HuH-7 (cell line): ENCODE measurements around the gene PCYT1A.
"Not testable (repeated sequence)": the region's sequence is repeated elsewhere in the genome, so short reads cannot be mapped to it uniquely, and the experiment has no call there.

Experiments used
- DNase-seq: peaks from one replicate; pipeline ENCODE4 v3.0.0; 2011; ENCODE audit warnings: low spot score

The PCYT1A gene

DNA sequence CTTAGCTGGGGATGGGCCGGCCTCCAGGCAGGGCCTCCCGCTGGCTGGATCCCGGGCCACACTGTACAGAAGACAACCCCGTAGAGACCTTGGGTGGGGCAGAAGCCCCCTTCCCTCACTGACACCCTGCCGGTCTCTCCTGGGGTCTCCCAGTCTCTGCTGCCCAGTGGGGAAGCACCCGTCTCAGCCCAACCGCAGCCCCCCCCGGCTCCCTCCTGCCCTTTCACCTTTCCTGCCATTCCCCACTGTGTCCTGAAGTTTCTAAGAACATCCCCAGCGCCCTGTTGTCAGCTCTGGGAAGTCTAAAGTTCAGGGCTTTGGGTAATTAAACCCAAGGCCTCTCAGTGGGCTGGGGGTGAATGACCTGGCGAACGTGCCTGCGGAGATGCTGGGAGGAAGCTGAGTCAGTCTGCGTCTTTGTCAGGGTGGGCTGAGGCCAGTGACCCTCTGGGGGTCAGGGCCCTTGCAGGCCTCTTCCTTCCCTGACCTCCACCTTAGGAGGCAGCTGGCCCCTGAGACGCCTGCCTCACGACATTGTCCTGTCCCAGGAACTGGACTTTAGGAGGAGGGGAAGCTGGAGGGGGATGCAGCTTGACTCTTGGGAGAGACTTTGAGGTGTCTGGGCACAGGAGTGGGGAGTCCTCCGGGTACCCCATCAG, 72.6 kb downstream of the PCYT1A start:
- DNase-seq = peak; percentile 91

DNA sequence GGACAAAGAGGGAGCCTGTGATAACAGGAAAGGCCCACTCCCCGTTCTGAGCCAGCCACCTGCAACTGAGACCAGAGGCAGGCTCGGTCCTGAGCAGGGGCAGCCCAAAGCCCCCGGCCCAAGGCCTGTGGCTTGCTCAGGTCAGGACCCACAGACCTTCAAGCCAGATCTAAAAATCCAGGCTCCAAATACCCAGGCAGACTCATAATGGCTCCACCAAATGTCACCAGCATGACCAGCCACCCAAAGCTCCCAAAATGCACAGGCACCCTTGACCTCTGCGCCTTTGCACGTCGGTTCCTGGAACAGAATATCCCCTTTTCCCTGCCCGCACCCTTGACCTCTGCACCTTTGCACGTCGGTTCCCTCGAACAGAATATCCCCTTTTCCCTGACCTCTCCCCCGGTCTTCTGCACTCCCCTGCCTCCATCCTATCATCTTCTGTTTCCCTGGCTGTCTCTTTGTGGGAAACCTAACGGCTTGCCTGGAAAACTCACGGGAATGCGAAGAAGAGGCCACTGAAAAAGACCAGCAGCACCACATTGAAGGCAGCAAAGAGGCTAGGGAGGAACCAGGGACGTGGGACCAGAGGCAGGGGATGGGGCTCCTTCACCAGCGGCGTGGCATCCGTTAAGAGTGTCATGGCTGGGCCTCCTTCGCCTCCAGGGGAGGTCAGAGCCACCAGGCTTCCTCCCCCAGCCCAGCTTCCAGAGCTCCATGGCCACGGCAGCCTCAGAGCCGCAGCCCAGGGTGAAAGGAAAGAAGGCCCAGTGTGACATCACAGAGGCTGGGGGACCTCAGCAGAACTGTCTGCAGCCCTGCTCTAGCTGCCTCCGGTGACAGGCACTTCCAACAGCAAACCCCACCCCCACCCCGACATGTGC, 76.6 kb downstream of the PCYT1A start, which contains the start of gene ZDHHC19:
Gene ZDHHC19 (minus strand): TSS at position 728 of the 884 bp plus-strand sequence. CDS start 85 bp downstream, at position 643.
- DNase-seq = no peak

DNA sequence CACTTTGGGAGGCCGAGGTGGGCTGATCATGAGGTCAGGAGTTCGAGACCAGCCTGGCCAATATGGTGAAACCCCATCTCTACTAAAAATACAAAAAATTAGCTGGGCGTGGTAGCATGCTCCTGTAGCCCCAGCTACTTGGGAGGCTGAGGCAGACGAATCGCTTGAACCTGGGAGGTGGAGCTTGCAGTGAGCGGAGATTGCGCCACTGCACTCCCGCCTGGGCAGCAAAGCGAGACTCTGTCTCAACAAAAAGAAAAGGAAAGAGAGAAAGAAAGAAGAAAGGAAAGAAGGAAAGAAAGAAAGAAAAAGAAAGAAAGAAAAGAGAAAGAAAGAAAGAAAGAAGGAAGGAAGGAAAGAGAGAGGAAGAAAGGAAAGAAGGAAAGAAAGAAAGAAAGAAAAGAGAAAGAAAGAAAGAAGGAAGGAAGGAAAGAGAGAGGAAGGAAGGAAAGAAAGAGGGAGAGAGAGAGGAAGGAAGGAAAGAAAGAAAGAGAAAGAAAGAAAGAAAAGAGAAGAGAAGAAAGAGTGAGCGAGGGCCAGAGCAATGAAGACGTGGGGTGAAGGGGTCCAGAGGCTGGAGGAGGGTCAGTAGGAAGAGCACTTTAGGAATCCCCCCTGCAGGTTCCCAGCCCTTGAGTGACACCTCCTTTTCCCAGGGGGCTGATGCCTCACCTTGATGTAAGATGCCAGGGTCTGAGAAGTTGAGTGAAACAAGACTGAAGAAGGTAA, 77.4 kb downstream of the PCYT1A start:
- not testable (repeated sequence) for DNase-seq

DNA sequence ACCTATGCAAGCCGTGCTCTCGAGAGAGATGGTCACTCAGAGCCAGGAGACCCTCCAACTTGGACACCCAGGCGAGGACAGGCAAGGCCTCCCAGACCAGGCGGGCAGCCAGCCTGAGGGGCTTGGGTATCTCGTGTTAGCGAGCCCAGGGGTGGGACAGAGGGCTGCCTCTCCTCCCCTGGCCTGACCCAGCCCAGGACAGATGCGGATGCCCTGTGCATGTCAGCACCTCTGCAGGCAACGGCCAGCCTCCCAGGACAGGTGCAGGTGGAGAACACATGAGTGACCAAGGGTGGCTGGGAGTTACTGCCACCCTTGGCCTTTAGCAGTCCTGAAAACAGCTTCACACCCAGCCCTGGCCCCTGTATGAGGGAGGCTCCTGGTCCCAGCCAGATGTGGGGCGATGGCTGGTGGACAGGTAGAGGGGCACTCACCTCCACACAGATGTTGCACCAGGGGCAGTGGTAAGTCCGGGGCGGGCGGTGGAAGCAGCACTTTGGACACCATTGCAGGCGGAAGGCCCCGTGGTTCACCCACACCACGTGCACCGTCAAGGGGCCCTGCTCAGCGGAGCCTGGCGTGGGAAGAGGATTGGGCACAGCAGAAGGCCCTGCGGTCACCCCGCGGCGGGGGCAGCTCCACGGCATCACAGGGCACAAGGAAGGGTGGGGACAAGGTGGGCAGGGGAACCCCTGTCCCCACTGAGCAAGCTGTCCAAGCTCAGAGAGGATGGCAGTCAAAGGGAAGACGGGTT, 78.4 kb downstream of the PCYT1A start:
- DNase-seq = no peak

DNA sequence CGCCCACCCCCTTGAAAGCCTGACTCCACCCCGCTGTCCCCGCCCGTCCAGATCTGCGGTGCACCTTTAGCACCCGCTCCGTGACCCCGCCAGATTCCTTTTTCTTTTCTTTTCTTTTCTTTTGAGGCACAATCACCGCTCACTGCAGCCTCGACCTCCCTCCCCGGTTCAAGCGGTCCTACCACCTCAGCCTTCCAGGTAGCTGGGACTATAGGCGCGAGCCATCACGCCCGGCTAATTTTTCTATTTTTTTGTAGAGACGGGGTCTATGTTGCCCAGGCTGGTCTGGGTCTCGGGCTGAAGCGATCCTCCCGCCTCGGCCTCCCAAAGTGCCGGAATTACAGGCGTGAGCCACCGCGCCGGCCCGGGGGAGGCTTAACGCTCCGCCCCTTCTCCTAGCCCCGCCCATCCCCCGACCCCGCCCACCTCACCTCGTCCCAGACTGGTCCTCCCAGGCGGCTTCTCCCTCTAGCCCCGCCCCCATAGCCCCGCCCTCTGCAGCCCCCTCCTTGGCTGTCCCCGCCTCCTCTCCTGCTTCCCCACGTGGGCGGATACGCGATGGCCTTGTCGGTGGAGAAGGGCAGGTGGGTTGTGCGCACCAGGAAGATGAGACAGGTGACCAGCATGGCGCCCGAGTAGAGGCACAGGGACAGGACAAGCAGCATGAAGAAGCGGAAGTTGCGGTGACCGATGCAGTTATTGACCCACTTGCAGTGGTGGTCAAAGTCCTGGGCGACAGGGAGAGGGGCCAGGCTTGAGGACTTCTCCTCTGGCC, 79.5 kb downstream of the PCYT1A start:
- peak; percentile 94 for DNase-seq

DNA sequence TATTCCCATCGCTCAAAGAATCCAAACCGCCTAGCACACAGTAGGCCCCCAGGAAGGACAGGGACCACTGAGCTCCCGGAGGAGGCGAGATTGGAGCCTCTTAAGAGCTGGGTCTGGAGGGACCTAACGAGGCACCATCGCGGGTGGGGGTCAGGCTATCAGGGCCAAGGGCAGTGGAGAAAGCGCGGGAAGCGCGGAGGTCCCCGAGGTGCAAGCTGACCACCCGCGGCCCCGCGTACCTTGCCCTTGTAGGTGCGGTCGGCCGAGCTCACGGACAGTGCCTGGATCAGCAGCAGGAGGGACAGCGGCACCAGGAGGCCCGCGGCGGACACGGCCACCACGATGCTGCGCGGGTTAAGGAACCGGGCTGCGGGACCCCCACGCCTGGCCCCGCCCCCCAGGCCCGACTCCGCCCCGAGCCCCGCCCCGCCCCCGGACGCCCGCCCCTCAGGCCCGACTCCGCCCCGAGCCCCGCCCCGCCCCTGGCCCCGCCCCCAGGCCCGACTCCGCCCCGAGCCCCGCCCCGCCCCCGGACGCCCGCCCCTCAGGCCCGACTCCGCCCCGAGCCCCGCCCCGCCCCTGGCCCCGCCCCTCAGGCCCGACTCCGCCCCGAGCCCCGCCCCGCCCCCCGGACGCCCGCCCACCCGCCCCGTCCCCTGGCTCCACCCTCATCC, 80.2 kb downstream of the PCYT1A start:
- peak; percentile 68 for DNase-seq

DNA sequence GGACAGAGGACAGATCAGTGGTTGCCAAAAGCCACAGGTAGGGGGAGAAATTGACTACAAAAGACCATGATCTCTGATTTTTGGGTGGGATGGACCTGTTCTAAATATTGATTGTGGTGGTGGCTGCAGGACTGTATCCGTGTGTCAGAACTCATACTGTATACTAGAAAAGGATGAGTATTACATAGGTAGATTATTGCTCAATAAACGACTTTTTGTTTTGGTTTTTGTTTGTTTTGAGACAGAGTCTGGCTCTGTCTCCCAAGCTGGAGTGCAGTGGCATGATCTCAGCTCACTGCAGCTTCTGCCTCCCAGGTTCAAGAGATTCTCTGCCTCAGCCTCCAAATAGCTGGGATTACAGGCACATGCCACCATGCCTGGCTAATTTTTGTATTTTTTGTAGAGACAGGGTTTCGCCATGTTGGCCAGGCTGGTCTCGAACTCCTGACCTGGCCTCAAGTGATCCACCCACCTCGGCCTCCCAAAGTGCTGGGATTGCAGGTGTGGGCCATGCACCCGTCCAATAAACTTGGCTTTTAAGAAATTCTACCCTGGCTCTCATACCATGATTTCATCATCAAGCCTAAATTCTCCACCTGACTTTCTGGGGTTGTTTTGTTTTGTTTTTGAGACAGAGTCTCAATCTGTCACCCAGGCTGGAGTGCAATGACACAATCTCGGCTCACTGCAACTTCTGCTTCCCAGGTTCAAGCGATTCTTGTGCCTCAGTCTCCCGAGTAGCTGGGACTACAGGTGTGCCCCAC, 81.9 kb downstream of the PCYT1A start:
- not testable (repeated sequence) for DNase-seq

DNA sequence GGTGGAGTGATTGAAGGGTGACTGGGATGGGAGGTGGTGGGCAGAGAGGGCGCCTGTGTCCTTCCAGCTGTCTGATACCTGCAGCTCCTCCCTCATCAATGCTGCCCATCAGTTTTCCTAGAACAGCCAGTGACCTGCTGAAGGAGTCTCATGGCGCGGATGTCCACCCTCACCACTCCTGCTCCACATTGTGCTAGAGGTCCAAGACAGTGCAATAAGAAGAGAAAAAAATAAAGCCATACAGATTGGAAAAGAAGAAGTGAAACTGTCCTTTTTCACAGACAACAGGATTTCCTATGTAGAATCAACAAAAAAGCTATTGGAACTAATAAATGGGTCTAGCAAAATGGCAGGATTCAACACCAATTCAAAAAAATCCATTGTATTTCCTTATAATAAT, 83.7 kb downstream of the PCYT1A start:
- no peak for DNase-seq

DNA sequence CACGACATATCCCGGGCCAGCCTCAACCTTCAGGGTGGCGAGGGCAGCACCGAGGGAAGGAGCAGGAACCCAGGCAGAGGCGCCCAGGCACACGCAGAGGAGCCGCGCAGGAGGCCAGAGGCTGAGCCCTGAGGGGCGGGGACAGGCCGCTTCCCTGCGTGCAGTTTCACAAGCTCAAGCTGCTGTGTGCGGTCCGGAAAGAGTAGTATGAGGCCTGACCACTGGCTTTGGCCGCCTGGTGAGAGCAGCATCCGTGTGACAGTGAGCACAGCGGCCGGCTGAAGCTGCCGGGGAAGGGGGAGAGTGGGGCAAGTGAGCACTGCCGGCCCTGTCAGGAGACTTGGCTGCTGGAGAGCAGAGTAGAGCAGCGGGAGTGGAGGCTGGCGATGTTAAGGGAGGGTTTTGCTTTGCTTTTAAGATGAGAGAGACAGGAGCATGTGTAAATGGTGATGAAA, 85.0 kb downstream of the PCYT1A start:
- no peak for DNase-seq

DNA sequence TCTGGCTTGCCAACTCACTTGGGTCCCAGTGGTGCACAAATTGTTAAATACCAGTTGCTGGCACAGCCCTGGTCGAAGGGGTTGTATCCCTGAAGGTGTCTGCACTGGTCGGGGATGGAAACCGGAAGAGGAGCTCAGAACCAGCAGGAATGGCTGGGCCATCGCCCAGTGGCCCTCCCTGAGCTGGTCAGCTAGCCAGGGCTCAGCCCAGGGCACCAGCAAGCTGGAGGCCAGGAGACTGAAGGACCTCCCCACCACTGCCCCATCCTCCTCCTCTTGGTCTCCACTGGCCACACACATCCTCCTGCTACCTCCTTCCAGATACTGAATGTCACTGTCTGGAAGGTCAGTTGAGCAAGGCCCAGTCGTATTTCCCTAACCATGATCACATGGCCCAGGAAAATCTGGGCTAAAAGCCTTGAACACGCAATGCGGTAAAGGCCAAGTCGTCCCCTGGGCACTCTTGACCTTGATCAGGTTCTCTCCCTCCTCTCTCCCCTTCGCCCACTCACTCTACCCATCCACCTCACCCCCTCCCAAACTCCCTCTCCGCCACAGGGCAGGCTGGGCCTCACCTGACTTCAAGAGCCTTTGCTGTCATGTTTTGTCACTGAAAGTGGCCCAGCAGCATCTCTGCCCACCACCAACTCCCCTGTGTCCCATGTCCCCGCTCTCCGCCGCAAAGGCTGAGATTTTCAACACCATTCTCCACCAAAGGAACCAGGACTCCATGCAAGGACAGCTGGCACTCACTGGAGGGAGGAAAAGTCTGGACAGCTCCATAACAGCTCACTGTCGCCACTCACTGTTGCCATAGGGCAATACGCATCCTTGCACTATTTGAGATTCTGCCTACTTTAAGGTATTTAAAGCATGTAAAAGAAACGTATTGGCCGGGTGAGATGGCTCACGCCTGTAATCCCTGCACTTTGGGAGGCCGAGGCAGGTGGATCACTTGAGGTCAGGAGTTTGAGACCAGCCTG, 88.5 kb downstream of the PCYT1A start:
- DNase-seq = no peak

DNA sequence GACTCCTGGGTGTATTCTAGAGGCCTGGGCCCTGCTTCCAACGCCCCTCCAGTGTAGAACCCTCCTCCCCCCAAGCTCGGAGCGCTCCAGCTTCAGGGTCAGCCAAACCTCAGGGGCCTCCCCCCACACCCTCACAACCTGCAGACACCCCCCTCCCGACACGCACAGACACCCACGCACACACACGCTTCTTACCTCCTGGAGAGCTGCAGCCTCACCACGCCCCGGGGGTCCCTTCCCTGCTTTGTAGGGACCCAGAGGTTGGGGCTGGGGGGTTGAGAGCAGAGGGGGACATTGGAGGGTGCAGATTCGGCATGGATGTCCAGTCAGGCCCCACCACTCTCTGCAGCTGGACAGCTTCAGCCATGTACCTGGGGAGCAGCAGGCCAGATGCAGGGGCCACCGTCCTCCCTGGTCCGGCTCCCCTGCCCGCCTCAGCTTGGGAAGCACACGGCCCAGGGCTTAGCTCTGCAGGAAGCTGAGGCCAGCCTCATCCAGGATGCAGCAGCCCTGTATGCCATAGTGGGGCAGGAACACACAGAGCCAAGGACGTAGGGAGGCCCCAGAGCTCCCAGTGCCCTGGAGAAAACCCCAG, 89.3 kb downstream of the PCYT1A start:
- no peak for DNase-seq

DNA sequence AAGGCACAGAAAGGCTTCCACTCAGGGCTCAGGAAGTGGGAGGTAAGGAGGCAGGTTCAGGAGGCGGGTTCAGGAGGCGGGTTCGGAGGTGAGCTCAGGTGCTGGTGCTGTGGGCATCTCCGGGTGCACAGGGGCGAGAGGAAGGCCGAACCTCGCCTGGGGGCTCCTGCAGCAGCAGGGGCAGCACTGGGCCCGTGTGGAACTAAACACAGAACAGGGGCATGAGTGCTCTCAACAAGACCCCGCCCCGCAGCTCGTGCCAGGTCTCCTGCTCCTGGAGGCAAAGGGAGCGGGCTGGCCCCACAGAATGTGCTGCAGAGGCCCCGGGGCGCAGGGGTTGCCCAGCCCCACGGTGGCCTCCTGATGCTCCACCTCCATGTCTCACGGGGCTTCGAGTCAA, 90.0 kb downstream of the PCYT1A start:
- DNase-seq = no peak

DNA sequence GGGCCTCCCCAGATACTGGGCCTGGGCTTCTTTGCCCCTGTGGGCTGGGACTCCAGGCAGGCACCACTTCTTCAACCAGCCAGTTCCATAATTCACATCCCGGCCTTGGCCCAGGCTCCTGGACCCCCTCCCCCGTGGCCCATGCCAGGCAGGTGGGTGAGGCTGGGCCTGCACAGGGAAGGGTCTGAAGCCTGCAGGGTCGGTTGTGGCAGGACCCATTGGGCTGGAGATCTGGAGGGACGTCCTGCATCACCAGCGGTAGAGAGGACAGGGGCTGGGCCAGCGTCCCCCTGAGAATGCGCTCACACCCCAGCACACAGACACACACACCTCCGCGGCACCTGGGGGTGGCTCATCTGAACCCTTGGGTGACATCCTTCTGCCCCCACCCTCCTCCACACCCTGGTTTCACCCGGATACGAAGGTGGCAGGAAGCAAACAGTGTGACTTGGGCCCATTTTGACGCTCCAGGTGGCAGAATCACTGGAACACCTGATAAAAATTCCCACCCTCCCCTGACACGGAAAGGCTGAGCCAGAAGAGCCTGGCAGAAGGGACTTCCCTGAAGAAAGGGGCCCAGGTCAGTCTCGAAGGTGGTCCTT, 91.8 kb downstream of the PCYT1A start:
- DNase-seq = no peak

DNA sequence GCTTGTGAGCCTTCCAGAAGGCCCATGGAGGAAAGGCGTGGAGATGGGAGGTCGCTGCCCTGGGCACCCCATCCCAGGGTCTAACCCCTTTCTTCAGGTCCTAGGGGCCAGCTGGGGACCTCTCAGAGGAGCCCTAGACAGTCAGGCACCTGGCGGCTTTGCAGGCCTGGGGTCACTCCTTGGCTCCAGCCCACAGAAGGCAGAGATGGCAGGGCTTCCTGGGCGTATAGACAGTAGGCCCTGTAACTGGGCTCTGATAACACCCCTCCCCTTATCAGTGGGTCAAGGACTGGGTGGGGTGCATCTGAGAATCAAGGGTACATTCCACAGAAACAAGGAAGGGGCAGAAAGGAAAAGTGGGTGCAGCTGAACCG, 93.0 kb downstream of the PCYT1A start:
- no peak for DNase-seq

DNA sequence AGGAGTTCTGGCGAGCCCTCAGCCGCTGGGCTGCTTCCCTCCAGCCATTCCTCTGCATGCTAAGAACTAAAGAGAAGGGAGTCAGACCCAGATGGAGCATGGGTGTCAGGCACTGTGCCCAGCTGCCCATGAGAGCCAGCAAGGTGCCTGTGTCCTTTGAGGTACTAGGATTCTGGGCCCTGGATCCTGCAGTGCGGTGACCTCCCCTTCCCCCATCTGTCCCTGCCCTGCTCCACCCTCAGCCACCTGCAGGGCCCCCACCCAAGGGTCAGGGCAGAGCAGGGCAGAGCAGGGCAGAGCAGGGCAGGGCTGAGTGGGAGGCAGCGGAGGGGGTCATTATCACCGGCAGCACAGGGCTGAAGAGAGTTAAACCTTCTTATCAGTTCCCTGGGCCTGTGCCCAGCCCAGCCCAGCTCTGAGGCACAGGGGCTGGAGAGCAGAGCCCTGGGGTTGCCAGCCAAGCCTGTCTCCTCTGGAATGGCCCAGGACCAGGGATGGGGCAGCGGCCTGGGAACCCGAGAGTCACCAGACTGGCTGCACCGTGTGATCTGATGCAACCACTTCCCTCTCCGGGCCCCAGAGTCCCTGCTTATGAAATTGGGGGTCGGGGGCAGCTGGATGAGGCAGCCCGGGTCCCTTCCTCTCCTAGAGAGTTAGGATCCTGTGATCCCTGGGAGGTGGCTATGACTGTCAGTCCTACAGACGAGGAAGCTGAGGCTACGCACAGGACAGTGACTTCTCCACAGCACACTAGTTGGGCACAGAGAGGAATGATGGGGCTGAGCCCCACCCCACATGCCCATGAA, 93.6 kb downstream of the PCYT1A start:
- DNase-seq = no peak

DNA sequence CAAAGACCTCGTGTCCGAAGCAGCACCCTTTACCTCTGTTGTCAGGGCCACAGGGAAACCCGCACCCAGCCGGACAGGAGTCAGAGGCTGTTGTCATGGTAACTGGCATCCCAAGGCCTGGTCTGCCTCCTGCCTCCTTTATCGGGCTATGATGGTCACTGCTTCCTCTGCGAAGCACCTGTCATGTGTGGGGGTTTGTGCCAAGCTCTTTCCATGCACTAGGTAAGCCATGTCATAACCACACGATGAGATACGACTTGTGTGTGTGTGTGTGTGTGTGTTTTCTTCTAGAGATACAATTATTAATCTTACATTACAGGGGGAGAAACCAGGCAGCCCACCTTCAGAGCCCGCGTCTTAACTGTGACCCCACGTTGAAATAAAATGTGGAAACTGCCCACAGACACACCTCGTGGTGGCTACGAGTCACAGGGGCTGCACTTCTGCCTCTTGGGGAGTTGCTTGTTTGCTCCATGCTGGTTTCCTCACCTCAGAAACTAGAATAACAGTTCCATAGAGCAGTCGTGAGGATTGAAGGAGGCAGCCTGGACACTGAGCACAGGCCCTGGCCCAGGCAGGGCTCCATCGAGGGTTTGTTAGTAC, 94.3 kb downstream of the PCYT1A start:
- no peak for DNase-seq
